ENCODE data around the gene HAGHL.

HAGHL gene, protein sequence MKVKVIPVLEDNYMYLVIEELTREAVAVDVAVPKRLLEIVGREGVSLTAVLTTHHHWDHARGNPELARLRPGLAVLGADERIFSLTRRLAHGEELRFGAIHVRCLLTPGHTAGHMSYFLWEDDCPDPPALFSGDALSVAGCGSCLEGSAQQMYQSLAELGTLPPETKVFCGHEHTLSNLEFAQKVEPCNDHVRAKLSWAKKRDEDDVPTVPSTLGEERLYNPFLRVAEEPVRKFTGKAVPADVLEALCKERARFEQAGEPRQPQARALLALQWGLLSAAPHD

DNA sequence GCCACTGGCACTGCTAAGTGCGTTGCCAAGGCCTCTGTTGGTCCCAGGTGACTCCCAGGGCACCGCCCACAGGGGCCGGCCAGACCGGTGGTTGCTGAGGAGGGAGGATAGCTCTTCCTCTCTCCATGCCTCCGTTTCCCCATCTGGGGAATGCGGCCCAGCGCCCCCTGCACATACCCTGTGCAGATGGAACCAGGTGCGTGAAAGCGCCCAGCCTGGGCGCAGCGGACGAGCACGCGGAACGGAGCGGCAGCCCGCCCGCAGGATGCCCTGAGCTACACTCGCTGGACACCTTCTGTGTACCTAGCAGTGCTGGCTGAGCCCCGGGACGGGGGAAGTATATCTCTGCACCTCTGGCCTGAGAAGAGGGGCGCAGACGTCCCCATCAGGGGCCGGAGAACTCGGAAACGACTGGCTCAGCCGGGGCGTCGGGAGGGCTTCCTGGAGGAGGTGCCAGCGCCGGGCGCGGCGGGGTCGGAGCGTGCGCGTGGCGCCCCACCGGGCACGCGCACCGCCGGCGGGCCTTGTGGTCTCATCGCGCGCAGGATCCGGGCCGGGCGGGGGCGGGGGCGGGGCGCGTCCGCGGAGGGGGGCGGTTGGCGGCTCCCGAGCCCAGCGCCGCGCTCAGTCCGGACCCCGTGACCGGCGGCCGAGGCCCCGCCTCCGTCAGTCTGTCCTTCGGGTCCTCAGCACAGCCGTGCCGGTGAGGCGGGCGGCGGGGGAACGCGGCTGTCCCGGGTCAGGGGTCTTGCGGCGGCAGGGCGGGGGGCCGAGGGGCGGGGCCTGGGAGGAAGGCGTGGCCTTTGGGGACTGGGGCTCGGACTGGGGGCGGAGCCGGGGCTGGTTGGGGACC is at the start of gene HAGHL, which contains the start of gene CCDC78:
Gene HAGHL, plus strand, starts transcription at position 669 of the 853 bp plus-strand sequence. CDS start 404 bp downstream, outside the sequence.
Gene CCDC78, minus strand, starts transcription at position 6 of the 853 bp plus-strand sequence. CDS start 76 bp downstream, outside the sequence.
- peak; percentile 46 to 68 for DNase-seq

DNA sequence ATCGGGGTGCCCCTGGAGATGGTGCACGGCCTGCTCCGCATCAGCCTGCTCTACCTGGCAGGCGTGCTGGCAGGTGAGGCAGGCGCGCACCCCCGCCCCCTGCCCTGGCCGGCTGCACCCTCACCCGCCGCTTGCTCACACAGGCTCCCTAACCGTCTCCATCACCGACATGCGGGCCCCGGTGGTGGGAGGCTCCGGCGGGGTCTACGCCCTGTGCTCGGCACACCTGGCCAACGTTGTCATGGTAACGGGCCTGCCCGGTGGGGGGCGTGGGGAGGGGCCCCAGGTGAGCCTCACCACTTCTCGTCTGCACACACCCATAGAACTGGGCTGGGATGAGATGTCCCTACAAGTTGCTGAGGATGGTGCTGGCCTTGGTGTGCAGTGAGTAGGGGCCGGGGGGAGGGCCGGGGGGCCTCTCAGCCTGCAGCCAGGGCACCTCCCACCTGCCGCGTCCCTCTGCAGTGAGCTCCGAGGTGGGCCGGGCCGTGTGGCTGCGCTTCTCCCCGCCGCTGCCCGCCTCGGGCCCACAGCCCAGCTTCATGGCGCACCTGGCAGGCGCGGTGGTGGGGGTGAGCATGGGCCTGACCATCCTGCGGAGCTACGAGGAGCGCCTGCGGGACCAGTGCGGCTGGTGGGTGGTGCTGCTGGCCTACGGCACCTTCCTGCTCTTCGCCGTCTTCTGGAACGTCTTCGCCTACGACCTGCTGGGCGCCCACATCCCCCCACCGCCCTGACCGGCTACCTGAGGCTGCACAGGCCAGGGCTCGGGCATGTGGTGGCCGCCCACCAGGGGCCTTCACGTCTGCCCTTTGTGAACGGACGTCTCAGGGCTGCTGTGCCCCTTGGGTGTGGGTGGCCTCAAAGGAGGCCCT is 49.4 kb upstream of the HAGHL start:
- no peak for DNase-seq

DNA sequence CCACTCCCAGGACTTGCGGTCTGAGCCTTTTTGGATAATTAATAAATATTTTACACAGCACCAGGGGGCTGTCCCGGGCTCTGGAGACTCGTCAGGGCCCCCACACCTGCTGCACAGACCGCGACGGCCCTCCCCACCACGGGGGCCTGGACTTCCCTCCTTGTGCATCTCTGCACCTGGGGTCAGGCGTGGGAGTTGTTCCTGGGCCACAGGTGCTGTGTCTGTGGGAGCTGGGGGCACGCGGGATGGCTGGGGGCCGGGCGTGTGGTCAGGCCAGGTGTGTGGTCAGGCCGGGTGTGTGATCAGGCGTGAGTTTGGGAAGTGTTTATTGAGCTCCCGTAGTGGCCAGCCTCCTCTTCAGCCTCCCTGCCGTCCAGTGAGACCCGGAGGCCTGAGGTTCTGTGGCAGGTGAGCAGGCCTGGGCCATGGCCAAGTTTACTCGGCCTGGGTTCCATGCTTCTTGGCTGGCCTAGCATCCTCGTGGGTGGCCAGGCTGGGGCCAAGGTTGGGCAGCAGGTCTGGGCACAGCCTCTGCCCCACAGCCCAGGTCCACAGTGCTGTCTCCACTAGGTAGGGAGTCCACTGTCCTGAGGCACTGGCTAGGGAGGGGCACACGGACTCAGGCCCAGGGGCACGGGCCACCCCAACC is 48.6 kb upstream of the HAGHL start:
- no peak for DNase-seq

DNA sequence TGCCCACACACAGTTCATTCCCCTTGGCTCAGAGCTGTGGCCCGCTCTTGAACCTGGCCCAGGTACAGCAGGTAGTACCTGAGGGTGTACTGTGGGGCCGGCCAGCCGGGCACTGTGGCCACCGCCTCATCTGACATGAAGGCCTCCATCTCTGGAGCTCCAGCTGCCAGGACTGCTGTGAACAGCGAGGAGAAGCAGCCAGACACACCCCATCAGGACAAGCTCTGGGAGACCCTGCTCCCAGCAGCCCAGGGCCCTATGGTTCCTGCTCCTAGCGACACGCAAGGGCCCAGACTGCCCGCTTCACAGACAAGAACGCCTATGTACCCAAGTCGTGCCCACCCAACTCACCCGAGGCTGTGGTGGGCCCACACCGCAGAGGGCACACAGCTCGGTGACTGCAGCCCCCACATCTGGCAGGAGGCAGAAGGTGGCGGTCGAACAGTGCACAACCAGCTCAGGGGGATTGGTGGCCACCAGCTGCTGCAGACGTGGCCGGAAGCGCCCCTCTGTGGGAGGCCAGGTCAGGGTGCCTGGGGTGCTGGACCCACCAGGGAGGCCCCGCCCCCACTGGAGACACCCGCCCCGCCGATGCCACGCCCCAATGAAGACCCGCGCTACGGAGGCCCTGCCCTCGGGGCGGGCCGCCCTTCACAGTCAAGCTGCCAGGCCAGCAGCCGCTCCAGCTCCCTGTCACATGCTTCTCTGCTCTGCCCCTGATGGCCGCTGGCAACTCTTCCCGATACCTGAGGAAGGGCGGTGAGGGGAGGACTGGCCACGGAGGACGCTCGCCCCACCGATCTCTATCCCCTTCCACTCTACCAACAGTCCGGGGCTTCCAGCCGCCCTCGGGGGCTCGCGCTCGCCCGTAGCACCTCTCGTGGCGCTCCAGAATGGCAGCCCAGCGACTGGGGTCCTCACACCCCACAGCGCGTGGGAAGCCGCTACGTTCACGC is 47.8 kb upstream of the HAGHL start:
- peak; percentile 43 to 55 for DNase-seq

DNA sequence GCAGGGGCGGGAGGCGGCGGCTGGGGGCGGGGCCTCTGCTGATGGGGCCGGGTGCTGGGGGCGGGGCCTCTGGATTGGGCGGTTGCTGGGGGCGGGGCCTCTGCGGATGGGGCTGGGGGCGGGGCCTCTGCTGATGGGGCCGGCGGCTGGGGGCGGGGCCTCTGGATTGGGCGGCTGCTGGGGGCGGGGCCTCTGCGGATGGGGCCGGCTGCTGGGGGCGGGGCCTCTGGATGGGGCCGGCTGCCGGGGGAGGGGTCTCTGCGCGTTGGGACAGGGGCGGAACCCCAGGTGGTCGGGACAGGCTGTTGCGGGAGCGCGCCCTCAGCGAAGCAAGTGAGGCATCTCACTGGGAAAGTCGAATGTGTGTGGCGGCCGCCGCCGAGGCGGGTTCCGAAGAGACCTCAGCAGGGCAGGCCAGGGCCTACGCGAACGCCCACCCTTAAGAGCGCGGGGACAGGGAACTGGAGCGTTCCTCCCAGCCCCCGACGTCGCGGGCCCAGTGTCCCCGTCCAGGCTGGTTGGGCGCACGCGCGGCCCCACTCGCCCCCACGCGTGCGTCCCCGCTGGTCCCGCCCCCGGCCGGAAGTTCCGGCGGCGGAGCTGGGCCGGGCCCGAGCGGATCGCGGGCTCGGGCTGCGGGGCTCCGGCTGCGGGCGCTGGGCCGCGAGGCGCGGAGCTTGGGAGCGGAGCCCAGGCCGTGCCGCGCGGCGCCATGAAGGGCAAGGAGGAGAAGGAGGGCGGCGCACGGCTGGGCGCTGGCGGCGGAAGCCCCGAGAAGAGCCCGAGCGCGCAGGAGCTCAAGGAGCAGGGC is 46.9 kb upstream of the HAGHL start, which contains the start of gene STUB1:
Gene STUB1, plus strand, starts transcription at position 597 of the 811 bp plus-strand sequence. Its CDS starts 116 bp downstream, at position 713.
- peak; percentile 81 to 93 for DNase-seq

DNA sequence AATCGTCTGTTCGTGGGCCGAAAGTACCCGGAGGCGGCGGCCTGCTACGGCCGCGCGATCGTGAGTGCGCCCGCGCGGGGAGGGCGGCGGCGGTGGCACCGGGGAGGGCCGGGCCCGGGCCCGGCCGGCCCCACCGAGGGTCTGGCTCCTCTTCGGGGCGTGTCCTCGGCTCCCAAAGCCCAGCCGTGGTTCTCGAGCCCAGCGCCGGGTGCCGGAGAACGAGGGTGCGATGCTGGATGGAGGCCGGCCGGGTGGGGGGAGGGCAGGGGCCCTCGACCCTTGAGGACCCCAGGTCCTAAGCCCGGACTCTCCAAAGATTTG is 46.3 kb upstream of the HAGHL start:
- DNase-seq = no peak

DNA sequence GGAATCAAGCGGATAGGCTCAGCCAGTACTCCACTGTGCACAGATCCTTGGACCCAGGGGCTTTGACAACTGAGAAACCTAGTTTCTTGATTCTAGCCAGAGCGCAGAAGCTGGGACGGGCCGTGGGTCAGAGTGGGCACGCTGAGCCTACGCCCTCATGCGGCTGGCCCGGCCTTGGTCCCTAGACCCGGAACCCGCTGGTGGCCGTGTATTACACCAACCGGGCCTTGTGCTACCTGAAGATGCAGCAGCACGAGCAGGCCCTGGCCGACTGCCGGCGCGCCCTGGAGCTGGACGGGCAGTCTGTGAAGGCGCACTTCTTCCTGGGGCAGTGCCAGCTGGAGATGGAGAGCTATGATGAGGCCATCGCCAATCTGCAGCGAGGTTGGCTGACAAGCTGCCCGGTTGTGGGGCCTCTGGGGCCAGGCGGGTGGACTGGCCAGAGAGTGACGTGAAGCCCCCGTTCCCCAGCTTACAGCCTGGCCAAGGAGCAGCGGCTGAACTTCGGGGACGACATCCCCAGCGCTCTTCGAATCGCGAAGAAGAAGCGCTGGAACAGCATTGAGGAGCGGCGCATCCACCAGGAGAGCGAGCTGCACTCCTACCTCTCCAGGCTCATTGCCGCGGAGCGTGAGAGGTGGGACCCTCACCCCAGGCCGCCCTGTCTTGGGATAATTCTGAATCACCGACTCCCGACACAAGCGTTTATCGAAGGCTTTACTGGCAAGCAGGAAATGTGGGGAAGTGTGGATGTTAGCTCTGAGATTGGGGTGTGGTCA is 45.8 kb upstream of the HAGHL start:
- DNase-seq = no peak

DNA sequence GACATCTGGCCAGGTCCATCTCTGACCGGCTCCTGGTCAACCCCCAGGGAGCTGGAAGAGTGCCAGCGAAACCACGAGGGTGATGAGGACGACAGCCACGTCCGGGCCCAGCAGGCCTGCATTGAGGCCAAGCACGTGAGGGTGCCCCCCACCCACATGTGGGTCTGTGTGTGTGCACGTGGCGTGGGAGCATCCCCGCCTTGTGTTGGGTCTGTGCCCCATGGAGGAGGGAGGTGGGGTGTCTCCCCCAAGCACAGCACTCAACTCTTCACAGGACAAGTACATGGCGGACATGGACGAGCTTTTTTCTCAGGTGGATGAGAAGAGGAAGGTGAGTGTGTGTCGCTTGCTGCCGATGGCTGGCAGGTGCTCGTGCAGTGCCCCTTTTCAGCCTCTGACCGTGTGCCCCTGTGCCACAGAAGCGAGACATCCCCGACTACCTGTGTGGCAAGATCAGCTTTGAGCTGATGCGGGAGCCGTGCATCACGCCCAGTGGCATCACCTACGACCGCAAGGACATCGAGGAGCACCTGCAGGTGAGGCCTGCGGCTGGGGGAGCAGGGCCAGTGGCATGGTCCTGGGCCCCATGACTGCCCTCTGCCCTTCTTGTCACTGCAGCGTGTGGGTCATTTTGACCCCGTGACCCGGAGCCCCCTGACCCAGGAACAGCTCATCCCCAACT is 45.0 kb upstream of the HAGHL start:
- no peak for DNase-seq

DNA sequence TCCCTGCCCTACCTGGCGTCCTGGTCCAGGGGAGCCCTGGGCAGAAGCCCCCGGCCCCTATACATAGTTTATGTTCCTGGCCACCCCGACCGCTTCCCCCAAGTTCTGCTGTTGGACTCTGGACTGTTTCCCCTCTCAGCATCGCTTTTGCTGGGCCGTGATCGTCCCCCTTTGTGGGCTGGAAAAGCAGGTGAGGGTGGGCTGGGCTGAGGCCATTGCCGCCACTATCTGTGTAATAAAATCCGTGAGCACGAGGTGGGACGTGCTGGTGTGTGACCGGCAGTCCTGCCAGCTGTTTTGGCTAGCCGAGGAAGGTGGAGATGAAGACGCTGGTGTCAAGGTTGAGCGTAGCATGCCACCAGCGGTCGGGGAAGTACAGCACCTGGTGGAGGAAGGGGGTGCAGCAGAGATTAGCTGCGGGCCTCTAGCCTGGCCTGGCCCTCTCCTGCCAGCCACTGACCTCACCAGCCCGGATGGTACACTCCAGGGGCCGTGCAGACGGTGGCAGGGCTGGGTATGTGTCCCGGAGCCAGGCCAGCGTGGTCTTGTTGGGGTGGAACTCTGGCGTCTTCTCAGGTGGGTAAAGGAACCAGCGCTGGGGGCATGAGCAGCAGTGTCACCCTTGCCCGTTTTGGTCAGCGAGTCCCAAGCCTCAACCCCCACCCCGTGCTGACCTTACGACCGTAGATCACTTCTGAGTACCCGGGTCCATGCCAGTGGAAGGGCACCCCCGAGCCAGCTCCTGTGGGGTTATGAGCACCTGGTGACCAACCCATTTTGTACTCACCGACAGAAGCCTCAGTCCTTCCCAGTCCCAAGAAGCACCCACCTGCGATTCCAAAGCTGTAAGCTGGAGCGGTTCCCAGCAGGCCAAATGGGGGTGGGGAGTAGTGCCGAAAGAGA is 44.2 kb upstream of the HAGHL start:
- no peak for DNase-seq

DNA sequence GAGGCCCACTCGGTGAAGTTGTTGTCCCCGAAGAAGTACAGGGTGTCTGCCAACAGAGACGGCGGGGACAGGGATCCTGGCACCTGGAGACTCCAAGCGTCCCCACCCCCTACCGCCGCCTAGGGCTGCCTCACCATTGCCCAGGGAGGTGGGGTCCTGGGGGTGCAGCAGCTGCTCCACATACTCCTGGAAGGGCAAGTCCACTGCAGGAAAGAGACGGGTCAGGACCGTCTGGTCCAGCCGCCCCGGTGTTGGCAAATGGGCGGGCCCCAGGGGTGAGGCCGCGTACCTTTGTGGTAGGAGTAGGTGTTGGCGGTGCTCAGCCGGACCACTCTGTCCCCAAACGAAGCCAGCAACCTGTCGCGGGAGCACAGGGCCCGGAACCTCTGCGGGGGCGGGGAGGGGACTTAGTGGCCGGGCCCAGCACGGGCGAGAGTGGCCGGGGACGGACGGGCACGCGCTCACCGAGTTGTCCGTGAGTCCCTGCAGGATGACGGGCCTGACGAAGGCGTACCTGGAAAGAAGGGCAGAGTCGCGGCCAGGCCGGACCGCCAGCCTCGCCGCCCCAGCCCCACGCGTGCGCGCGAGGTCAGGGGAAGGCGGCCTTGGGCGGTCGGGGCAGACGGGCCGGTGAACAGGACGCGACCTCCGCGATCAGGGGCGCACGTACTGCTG is 43.4 kb upstream of the HAGHL start:
- DNase-seq = no peak

DNA sequence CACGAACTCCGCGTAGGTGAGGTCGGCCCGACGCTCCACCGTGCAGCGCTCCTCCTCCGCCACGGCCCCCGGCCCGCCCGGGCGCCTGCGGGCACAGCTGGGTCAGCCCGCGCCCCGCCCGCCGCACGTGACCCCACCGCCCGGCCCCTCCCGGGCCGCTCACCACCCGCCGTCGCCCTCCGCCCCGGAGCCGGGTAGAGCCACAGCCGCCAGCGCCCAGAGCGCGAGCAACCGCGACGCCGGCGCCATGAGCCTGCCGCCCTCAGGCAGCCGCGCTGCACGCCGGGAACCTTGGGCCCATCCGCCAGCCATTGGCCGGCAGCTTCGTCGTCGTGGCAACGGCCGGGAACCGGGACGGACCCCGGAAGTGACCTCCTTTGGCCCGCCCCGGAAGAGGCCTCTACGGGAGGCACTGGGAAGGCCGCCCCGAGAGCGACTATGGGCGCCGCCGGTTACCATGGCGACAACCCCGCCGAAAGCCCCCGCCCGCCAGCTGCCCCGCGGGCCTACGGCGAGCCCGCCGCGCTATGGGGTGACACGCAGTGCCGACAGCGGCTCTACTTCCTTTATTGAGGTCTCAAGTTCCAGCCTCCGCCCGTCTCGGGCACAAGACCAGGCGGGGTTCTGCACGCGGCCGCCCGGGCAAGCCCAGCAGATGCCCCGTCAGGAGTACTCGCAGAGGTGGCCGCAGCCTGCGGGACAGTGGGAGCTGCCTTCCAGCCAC is 42.7 kb upstream of the HAGHL start, which contains the start of gene JMJD8:
Gene JMJD8, minus strand, starts transcription at position 264 of the 724 bp plus-strand sequence. Its CDS starts 15 bp downstream, at position 249.
- DNase-seq = peak; percentile 96 to 98

DNA sequence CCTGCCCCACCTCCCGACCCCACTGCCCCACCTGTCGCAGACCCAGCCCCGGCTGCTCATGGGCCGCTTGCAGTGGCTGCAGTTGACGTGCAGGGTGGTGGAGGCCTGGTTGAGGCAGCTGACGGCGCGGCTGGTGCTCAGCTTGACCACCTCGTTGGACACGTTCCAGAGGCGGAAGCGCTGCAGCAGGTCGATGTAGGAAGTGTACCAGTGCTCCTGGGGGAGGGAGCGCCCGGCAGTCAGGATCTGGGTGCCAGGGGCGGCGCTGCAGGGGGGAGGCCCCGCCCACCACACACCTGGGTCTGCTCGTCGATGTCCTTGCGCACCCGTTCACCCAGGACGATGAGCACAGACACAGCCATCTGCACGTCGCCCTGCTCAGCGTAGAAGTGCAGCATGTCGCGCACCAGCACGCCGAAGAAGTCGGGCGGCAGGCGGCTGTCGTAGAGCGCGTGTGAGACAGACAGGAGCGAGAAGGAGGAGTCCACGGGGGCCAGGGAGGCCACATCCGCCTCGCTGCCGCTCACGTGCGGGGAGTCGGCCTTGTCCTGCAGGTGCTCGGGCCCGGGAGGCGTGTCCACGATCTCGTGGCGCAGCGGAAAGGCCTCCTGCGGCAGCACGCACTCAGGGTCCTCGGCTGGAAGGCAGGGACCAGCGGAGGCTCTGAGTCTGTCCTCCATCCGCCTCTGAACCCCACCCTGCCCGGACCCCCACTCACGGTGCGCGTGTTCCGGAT is 41.8 kb upstream of the HAGHL start:
- no peak for DNase-seq

DNA sequence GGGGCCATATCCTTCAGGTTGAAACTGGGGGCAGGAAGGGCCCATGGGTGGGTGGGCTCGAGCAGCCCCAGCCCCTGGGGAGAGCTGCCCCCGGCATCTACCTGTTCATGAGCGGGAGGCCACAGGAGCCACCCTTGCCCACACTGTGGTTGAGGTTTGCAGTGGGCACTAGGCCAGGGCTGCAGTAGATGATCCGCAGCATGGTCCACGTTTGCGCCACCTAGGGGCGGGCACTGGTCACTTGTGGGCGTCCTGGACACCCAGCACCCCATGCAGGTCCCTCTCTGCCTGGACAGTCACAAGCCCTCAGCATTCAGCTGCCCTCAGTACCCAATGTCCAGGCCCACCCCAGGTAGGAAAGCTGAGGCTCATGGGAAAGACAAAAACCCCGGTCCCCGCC is 40.9 kb upstream of the HAGHL start:
- DNase-seq = no peak

DNA sequence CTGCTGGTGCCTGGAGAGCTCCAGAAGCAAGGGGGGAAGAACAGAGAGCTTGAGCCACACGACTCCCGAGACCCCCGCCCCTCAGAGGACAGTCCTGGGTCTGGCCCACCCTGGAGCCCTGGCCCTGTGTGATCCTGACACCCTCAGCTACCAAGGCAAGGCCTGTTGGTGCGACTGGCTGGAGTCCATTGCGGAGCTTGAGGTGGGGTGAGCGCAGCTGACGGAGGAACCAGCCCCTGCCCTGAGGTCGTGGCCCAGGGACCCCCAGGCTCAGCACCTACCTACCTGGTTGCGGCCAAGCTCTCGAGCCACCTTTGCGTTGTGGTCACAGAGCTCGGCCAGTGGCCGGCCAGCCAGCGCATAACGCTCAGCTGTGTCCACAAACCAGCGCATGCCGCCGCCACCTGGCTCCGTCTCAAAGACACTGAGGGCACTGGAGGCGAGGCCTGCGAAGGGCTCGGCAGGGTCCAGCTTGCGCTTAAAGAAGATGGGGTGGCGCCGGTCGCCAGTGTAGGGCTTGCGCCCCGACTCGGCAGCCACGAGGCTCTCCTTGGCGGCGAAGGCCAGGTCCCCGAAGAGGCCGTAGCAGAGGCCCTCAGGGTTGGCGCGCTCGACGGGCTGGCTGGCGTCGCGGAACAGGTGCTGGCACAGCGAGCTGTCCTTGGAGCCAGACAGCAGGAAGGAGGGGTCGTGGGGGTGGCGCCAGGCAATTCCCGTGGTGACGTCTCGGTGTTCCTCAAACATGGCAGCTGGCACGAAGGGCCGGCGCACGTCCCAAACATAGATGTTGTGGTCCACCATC is 40.2 kb upstream of the HAGHL start:
- DNase-seq = no peak

DNA sequence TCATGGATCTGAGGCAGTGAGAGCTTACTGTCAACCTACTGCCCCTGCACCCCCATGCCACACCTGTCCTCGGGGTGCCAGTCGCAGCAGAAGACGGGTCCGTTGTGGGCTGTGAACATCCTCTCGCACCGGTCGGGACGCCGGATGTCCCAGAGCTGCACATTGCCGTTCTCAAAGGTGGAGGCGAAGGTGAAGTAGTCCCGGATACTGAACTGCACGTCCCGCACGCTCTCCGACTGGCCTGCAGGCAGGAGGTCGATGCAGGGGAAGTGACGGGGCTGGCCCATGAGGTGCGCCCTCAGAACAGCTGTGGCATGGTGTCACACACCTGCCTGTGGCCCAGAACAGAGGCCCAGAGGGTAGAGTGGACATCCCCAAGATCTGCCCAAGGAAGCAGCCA is 39.4 kb upstream of the HAGHL start:
- DNase-seq = no peak
